Measurements from ENCODE around the gene PPARA.

The PPARA gene

GRCh38 chr22:46289244-46289891, 139.0 kb downstream of the PPARA start:
- TF ChIP-seq EZH2phosphoT487 (IDR thresholded peaks at IDR 0.05; ENCODE audit: low read depth) (no peak), CTCF (IDR thresholded peaks at IDR 0.05; ENCODE audit: low read depth, low read length) (no peak)
- Histone ChIP-seq H2AFZ (ENCODE audit: low read depth, low read length) (no peak overlapping the region), H3K9ac (ENCODE audit: low read length) (no peak overlapping the region), H3K4me2 (ENCODE audit: low read length) (no peak overlapping the region), H3K9me3 (ENCODE audit: insufficient read depth, low read length) (no peaks in the 10 kb centered on the region), H3K27ac (ENCODE audit: low read length) (no peak overlapping the region), H3K4me1 (ENCODE audit: low read length) (peaks cover 2% of the 10 kb centered on the region; the same call in 1 of the 2 replicates), H3K36me3 (replicated peaks; ENCODE audit: low read depth, low read length) (peaks cover 5% of the 10 kb centered on the region), H3K79me2 (ENCODE audit: low read length) (no peaks in the 10 kb centered on the region), H4K20me1 (ENCODE audit: insufficient read depth, low read length) (no peaks in the 10 kb centered on the region), H3K4me3 (ENCODE audit: low read length) (no peak overlapping the region), H3K27me3 (ENCODE audit: low read depth, low read length) (no peaks in the 10 kb centered on the region)

GRCh38 chr22:46290121-46290842, 140.0 kb downstream of the PPARA start:
- Histone ChIP-seq H3K9me3 (ENCODE audit: insufficient read depth, low read length) (no peaks in the 10 kb centered on the region), H3K27me3 (ENCODE audit: low read depth, low read length) (no peaks in the 10 kb centered on the region), H3K4me2 (ENCODE audit: low read length) (no peak overlapping the region), H3K4me3 (ENCODE audit: low read length) (no peak overlapping the region), H3K9ac (ENCODE audit: low read length) (no peak overlapping the region), H4K20me1 (ENCODE audit: insufficient read depth, low read length) (no peaks in the 10 kb centered on the region), H3K79me2 (ENCODE audit: low read length) (no peaks in the 10 kb centered on the region), H3K36me3 (replicated peaks; ENCODE audit: low read depth, low read length) (peaks cover 5% of the 10 kb centered on the region), H3K27ac (ENCODE audit: low read length) (no peak overlapping the region), H3K4me1 (ENCODE audit: low read length) (peaks cover 5% of the 10 kb centered on the region; the same call in 1 of the 2 replicates), H2AFZ (ENCODE audit: low read depth, low read length) (no peak overlapping the region)
- TF ChIP-seq EZH2phosphoT487 (IDR thresholded peaks at IDR 0.05; ENCODE audit: low read depth) (no peak), CTCF (IDR thresholded peaks at IDR 0.05; ENCODE audit: low read depth, low read length) (no peak)

- Histone ChIP-seq H3K79me2 (ENCODE audit: low read length) (peaks cover 5% of the 10 kb centered on the region; the same call in 1 of the 2 replicates), H3K36me3 (replicated peaks; ENCODE audit: low read depth, low read length) (peaks cover 5% of the 10 kb centered on the region), H3K27ac (ENCODE audit: low read length) (no peak overlapping the region), H3K27me3 (ENCODE audit: low read depth, low read length) (no peaks in the 10 kb centered on the region), H3K4me1 (ENCODE audit: low read length) (peaks cover 11% of the 10 kb centered on the region; the same call in 1 of the 2 replicates), H4K20me1 (ENCODE audit: insufficient read depth, low read length) (no peaks in the 10 kb centered on the region), H3K9ac (ENCODE audit: low read length) (no peak overlapping the region), H2AFZ (ENCODE audit: low read depth, low read length) (no peak overlapping the region), H3K4me3 (ENCODE audit: low read length) (no peak overlapping the region), H3K9me3 (ENCODE audit: insufficient read depth, low read length) (no peaks in the 10 kb centered on the region), H3K4me2 (ENCODE audit: low read length) (no peak overlapping the region)
- TF ChIP-seq EZH2phosphoT487 (IDR thresholded peaks at IDR 0.05; ENCODE audit: low read depth) (no peak), CTCF (IDR thresholded peaks at IDR 0.05; ENCODE audit: low read depth, low read length) (no peak)
These were observed 140.8 kb downstream of the PPARA start for GRCh38 chr22:46290843-46291785.

All from OCI-LY3 (cell line).